ENCODE results near the gene S100B.

DNA sequence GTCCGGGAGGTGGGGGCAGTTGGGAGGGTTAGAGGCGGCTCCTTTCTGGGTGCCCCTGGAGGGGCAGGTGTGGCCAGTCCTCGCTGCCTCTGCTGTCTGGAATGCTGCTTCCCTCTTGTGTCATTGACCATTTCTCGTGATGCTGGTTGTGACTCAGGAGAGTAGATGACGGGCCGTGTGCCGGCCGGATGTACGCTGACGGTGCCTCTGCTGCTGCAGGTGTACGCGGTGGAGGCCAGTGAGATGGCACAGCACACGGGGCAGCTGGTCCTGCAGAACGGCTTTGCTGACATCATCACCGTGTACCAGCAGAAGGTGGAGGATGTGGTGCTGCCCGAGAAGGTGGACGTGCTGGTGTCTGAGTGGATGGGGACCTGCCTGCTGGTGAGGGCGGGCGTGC, 44.5 kb upstream of the S100B start:
- TF ChIP-seq, protein P1, sequence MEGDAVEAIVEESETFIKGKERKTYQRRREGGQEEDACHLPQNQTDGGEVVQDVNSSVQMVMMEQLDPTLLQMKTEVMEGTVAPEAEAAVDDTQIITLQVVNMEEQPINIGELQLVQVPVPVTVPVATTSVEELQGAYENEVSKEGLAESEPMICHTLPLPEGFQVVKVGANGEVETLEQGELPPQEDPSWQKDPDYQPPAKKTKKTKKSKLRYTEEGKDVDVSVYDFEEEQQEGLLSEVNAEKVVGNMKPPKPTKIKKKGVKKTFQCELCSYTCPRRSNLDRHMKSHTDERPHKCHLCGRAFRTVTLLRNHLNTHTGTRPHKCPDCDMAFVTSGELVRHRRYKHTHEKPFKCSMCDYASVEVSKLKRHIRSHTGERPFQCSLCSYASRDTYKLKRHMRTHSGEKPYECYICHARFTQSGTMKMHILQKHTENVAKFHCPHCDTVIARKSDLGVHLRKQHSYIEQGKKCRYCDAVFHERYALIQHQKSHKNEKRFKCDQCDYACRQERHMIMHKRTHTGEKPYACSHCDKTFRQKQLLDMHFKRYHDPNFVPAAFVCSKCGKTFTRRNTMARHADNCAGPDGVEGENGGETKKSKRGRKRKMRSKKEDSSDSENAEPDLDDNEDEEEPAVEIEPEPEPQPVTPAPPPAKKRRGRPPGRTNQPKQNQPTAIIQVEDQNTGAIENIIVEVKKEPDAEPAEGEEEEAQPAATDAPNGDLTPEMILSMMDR (IDR thresholded peaks at IDR 0.05) = no peak
- TF ChIP-seq POLR2AphosphoS5 (IDR thresholded peaks at IDR 0.05) = no peak
- no peak for TF ChIP-seq POLR2A (IDR thresholded peaks at IDR 0.05)

Measured in prostate gland (tissue), 2 donors.